HEK293 (cell line): ENCODE measurements around the gene GUCY2D.

ENCODE experiments used
- AEBP2 ChIP-seq: fragments of 450-650 bp; formaldehyde crosslinking; IDR thresholded peaks from 2 replicates; pipeline ENCODE4 v1.5.1; 2016; ENCODE audit warnings: missing biosample characterization, missing genetic modification characterization, borderline replicate concordance
- ATF2 ChIP-seq: fragments of 450-650 bp; formaldehyde crosslinking; IDR thresholded peaks from 2 replicates; pipeline ENCODE4 v1.5.1; 2016; ENCODE audit warnings: missing biosample characterization, missing genetic modification characterization, low read depth
- CTCF ChIP-seq: fragments of 450-650 bp; formaldehyde crosslinking; IDR thresholded peaks from 2 replicates; pipeline ENCODE4 v1.5.1; 2016; ENCODE audit warnings: missing biosample characterization, missing genetic modification characterization
- TCF7L2 ChIP-seq: IDR thresholded peaks from 2 replicates; pipeline ENCODE4 v1.6.1; 2011; ENCODE audit warnings: low read depth, mild to moderate bottlenecking, inconsistent platforms, low read length, moderate library complexity, borderline replicate concordance
- ZBTB17 ChIP-seq: fragments of 450-650 bp; formaldehyde crosslinking; IDR thresholded peaks from 2 replicates; pipeline ENCODE4 v1.5.1; 2016; ENCODE audit warnings: missing biosample characterization, missing genetic modification characterization
- ZNF132 ChIP-seq: fragments of 450-650 bp; formaldehyde crosslinking; IDR thresholded peaks from 2 replicates; pipeline ENCODE4 v1.5.1; 2017; ENCODE audit warnings: missing biosample characterization, missing genetic modification characterization, borderline replicate concordance
- ZNF274 ChIP-seq, 2 experiments: fragments of 200-500 bp in 1 of 2; fragments of 450-650 bp in 1 of 2; sonication (Bioruptor generic) in 1 of 2; formaldehyde crosslinking in 1 of 2; IDR thresholded peaks; 2 replicates each; pipeline versions ENCODE4 v1.5.1 to v1.6.1; 2014 to 2016; ENCODE audit warnings: borderline replicate concordance in 1 of 2, inconsistent platforms in 1 of 2, low read length in 1 of 2, missing biosample characterization in 1 of 2, missing genetic modification characterization in 1 of 2
- ZNF302 ChIP-seq: fragments of 450-650 bp; formaldehyde crosslinking; IDR thresholded peaks from 2 replicates; pipeline ENCODE4 v1.5.1; 2016; ENCODE audit warnings: missing biosample characterization, missing genetic modification characterization, low read depth
- ZNF341 ChIP-seq: fragments of 450-650 bp; formaldehyde crosslinking; IDR thresholded peaks from 2 replicates; pipeline ENCODE4; 2016; ENCODE audit warnings: low read depth, missing biosample characterization, missing genetic modification characterization
- ZNF501 ChIP-seq: fragments of 450-650 bp; formaldehyde crosslinking; IDR thresholded peaks from 2 replicates; pipeline ENCODE4 v1.5.1; 2016; ENCODE audit warnings: missing biosample characterization, missing genetic modification characterization
- ZNF639 ChIP-seq: fragments of 450-650 bp; formaldehyde crosslinking; IDR thresholded peaks from 2 replicates; pipeline ENCODE4 v1.5.1; 2016; ENCODE audit warnings: missing biosample characterization, missing genetic modification characterization
- ZNF654 ChIP-seq: fragments of 450-650 bp; formaldehyde crosslinking; IDR thresholded peaks from 2 replicates; pipeline ENCODE4 v1.5.1; 2016; ENCODE audit warnings: low read depth, missing biosample characterization, missing genetic modification characterization

GRCh38 chr17:8057691-8058114 lies 55.3 kb downstream of the GUCY2D start:
- peak; percentile 73 for TF ChIP-seq CTCF (tag by site-specific recombination)
- peak; percentile 81 for TF ChIP-seq ZBTB17
- no peak for TF ChIP-seq ATF2 (tag by site-specific recombination)
- TF ChIP-seq ZNF639 (tag by site-specific recombination): no peak
- TF ChIP-seq ZNF654 (tag by site-specific recombination): peak; percentile 98
- TF ChIP-seq AEBP2 (tag by site-specific recombination): no peak
- TF ChIP-seq ZNF302 (tag by site-specific recombination): no peak
- no peak for TF ChIP-seq ZNF132 (tag by site-specific recombination)
- TF ChIP-seq ZNF501: no peak
- no peak for TF ChIP-seq TCF7L2
- no peak for TF ChIP-seq ZNF341 (tag by site-specific recombination)
- no peak for TF ChIP-seq ZNF274 (IDR thresholded peaks at IDR 0.05; ENCODE audit: low read length)
- TF ChIP-seq ZNF274 (tag by site-specific recombination; IDR thresholded peaks at IDR 0.05; ENCODE audit: borderline replicate concordance): no peak
